ENCODE data around the gene EVL.
A peak's percentile ranks its signal among the peaks of the same experiment; 100 is the strongest.

The EVL gene

DNA sequence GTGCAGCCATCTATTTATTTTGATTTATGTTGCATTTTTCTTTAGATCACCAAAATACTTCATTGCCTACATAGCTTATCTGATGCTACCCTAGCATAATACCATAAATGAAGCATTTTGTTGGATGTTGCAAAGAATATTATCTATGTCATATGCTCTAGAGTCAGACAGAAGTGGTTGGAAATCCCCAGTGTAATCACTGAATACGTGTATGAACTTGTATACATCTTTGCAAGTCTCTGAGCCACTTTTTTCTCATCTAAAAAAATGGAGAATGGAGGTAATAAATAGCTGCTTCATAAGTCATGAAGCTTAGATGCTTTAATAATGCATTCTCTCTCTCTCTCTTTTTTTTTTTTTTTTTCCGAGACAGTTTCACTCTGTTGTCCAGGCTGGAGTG, 18.5 kb downstream of the EVL start:
- no peak for DNase-seq (ENCODE audit: low read depth in 2 of 2)

DNA sequence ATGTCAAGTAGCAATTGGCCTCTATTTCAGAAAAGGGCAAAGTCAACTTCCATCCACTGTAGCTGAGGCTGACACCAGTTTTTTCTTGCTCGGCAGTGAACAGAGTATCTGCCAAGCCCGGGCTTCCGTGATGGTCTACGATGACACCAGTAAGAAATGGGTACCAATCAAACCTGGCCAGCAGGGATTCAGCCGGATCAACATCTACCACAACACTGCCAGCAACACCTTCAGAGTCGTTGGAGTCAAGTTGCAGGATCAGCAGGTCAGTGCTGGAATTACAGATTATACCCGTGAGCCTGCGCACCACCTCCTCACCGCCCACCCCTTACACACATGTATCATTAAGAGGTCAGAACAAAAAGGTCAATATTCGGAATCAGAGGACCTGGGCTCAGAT, 19.4 kb downstream of the EVL start:
- no peak for DNase-seq (ENCODE audit: low read depth in 2 of 2)

DNA sequence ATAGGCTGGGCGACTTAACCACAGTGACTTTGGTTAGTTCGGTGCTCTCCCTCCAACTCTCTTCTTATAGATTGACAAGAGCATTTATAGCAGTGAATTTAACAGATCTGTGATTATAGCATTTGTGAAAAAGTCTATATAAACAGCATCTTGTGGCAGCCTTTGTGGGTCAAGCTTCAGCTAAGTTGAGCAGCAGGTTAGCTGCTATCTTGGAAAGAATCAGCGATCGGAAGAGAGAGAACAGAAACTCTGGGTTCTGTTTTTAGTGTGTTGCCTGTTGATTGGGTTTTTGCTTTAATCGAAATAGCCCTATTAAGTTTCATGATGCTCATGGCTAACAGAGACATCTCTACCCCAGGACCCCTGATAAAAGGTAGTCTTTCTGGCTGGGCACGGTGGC, 20.2 kb downstream of the EVL start:
- no peak for DNase-seq (ENCODE audit: low read depth in 2 of 2)

DNA sequence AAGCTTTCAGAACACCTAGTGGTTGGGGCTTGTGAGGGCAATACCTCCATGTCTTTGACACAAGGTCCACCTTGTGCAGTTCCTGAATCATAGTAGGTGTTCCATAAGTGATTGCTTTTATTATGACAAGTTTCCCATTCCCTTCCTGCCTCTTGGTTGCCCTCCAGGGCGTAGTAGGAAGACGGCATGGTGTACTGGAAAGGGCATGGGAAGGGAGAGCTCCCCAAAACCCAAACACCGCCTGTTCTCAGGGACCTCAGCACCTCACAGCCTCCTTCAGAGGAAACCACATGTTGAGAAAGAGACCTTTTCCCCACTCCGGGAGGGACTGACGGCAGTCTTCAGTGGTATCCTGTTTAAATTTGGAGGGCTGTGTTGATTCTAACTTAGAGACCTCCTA, 21.1 kb downstream of the EVL start:
- no peak for DNase-seq (ENCODE audit: low read depth in 2 of 2)

DNA sequence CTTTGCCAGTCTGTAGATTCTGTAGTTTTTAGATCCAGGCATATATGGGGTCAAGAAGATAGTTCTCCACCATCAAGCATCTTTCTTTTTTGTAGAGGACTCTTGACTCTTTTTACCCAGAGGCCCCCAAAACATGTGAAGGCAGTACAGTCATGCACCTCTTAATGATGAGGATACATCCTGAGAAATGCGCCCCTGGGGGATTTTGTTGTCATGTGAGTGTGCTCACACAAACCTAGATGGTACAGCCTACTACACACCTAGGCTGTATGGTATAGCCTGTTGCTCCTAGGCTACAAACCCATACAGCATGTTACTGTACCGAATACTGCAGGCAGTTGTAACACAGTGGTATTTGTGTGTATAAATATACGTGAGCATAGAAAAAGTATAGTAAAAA, 23.0 kb downstream of the EVL start:
- no peak for DNase-seq (ENCODE audit: low read depth in 2 of 2)

DNA sequence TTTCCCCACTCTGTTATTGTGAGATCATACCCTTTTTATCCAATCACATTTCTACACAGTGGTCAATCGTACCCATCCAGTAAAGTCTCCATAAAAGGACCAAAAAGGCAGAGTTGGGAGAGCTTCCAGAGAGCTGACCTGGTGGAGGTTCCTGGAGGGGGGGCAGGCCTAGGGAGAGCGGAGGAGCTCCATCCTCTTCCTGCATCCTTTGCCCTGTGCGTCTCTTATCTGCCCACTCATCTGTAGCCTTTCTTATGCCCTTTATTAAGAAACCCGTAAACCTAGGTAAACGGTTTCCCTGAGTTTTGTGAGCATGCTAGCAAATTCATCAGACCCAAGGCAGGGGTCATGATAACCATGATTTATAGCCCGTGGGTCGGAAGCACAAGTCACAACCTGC, 26.2 kb downstream of the EVL start:
- DNase-seq (ENCODE audit: low read depth in 2 of 2) = no peak

DNA sequence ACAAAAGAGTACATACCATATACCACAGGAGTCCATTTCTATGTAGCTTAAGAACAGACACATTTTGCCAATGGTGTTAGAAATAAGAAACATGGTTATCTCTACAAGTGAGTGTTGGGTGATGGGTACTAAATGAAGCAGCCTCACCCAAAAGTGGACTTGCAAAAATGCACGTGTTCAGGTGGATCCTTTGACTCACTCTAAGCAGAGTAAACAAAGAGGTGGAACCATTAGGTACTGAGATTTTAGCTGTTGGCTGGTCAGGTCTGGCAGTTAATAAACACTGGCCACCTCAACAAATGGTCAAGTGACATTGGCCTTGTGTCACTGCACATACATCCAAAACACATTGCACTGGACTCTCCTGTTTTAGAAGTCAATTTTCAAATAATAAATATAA, 27.6 kb downstream of the EVL start:
- DNase-seq (ENCODE audit: low read depth in 2 of 2) = no peak

DNA sequence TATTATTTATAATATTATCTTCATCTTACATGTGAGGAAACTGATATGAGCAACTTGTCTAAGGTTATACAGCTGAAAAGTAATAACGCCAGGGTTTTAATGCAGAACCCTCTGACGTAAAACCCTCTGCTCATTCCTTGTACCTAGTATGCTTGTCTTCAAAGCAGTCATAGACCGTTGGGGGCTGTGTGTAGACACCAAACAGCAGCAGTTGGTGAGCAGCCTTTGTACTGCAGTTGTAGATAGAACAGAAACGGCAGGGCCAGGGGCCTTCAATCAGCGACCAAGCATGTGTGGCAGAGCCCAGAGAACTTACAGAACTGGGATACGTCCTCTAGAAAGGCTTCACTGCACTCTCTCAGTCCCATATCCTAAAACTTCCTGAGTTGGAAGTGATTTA, 28.1 kb downstream of the EVL start:
- no peak for DNase-seq (ENCODE audit: low read depth in 2 of 2)

DNA sequence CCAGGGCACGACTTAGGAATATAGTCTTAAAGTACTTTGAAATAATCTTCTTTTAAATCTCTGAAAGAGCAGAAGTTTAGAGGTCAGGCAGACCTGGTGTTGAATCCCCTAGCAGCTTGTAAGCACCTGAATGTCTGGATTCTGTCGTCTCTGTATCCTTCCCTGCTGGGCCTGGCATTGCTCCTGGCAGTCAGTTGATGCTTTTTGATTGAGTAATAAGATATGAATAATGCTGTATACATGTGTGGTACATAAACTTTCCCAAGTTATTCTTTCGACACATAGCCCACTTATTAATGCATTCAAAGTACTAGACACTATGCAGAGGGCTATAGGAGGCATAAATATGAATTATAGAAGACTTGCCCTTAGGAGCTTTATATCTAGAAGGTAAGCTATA, 31.4 kb downstream of the EVL start:
- no peak for DNase-seq (ENCODE audit: low read depth in 2 of 2)

DNA sequence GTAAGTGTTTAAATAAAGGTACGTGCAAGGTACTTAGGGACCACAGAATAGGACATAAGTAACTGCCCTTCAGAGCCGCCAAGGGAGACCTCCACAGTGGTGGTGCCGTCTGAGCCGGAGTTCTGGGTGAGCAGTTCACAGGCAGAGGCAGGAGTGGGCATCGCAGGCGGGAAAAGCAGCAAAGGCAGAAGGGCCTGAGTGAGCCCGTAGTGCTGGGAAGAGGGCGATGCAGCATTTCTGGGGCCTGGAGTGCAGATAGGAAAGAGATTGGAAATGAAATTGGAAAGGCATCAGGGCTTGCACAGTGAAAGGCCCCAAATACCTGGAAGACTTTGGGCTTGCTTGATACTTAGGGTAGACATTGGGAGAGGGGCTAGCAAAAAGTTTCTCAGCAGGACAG, 32.9 kb downstream of the EVL start:
- no peak for DNase-seq (ENCODE audit: low read depth in 2 of 2)

DNA sequence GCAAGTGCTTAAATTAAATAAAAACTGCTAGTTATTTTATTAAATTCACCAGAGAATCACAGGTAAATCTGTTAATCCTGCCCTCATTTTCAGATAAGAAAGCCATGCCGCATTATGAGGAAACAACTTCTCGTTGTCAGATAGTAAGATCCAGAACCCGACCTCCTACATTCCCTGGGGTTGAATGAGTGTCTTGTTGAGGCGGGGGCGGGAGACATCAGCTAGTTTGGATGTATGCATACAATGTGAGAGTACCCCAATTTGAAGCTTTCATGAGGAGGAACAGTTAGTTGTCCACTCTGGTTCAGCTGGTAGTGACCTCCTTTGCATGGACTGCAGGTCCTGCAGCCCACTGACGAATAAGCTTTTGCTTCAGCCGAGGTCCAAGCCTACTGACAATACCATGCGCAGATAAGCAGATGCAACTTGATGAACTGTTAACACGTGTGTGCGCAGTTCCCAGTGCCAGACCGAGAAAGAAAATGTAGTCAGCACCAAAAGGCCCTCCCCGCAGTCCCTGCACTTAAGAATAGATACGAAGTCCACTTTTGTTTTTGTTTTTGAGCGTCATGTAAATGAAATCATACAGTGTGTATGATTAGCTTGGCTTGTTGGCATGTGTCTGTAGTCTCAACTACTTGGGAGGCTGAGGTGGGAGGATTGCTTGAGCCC, 34.9 kb downstream of the EVL start:
- DNase-seq (ENCODE audit: low read depth in 2 of 2) = no peak

DNA sequence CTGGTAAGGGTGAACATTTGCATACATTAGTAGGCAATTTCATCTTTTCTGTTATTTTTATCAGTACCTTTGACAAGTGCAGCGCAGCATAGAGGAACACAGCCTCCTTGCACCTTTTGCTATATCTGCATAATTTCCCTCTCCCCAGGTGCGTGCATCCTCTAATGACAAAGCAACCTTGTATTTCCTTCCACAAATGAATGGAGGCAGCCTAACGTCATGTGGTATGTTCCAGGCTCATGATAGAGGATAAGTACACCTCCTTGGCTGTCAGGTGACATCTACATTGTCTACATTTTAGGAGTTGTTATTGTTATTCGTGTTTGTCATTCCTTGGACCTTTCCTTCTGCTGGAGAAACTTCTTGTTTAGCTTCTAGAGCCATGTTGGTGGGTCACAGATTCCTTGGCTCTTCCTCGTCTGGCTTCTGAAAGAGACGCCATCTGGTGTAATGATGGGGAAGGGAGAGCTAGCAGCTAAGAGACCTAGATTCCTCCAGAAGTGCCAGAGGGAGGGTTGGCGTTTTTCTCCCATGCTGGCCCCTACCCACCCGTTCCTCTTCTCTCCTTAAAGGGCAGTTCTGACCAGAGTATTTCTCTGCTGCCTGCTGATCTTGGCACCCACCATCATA, 37.0 kb downstream of the EVL start:
- no peak for DNase-seq (ENCODE audit: low read depth in 2 of 2)

DNA sequence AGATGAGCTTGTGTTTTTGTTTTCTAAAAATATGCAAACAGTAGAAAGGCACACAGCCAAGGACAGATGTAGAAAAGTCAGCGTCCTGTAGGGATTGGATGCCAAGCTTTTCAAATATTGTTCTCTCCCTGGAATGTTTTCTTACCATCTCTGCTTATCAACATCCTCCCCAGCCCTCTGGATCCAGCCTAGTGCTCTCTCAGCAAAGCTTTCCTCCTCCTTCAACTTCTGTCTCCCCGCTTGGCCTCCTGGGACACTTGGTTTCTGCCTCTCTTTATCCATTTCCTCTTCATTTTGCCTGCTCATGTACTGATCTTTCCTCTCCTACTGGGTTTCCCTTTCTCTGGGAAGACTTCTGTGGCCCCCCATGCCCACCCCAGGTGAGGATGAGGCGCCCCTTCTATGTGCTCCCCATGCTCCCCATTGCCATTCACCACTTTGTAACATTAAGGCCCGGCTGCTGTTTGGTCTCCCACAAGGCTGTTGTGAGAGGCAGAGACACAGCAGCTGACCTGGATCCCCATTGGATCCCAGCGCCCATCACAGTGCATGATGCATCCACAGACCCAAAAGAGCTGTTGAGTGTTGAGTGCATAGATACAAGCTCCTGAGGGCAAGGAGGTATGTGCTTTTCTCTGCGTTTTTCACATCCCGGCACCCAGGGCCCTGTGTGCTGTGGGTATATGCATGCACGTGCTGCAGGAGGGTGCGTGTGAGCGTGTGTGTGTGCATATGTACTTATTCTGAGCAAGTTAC, 38.2 kb downstream of the EVL start:
- DNase-seq (ENCODE audit: low read depth in 2 of 2) = no peak

DNA sequence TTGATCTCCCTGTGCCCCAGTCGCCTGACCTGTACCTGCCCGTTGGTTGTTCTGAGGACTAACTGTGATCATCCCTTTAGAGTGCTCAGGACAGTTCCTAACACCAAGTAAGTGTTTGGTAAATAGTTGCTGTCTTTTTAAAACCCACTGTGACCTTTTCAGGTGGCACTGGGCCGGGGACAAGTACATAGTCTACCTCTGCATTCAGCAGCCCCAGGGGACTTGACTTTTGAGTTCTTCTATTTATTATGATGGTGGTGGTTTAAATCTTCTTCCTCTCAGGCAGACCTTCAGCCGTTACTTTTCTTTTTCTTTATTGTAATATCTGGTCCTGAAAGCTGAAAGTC, 38.8 kb downstream of the EVL start:
- DNase-seq (ENCODE audit: low read depth in 2 of 2) = no peak

DNA sequence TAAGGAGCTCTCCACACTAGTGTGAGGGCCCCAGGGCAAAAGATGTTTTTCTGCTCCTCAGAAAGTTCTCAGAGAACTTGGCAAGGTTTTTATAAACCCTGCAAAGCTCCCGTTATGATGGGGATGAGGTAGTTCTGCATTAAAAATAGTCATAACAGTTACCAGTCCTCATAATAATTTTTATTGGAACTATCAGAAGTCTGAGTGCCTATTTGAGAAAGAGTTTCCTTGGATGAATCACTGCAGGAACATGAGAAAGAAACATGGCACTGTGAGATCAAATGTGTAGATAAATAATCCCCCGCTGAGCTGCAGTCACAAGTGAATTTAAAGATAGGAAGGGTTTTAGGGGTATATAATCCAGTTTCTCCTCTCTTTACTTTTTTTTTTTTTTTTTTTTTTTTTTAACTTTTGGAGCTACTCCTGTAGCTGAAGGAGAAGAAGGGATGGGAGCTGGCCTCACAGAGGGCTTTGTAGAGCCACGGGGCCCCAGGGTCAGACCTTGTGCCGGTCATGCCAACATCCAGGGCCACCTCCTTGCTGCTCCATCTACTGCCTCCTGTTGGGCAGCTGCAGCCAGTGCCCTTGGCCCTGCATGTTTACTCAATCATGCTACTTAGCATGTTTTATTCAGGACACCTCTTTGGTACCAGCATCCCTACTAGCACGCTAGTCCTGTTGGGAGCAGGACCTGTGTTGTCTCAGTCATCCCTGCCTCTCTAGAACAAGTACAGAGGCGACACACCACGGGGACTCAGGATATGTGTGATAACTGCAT, 39.5 kb downstream of the EVL start:
- DNase-seq (ENCODE audit: low read depth in 2 of 2) = no peak

DNA sequence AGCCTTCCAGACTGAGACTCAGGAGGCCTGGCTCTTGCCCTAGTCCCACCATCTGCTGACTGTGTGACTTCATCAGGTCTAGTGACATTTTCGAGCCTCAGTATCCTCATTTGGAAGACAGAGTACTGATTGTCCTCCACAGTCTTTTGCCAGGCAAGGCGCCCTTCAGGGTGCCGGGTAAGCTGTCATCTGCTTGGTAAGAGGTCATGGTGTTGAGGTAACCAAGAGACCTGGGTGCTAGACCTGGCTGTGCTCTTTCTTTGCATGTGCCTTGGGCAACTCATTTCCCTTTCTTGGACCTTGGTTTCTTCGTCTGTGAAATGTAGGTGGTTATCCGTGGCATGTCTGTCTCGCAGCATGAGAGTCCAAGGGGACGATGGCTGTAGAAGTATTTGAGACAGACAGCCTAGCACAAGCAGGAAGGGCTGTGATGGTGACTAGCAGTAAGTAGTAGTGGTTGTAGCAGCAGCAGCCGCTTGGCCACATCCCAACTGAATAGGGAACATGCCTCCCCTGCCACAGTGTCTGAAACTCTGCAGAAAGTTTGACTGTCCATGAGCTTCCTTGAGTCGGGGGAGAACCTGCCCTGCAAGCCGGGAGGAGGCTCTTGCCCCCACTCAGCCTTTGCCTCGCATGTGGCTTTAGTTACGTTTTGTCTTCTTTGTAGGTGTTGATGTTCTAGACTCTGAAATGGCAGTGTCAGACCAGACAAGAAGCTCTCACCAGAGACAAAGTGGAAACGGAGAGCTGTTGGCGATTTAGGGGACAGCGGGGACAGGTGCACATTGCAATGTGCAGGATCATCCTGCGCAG, 40.3 kb downstream of the EVL start:
- DNase-seq (ENCODE audit: low read depth in 2 of 2) = no peak

DNA sequence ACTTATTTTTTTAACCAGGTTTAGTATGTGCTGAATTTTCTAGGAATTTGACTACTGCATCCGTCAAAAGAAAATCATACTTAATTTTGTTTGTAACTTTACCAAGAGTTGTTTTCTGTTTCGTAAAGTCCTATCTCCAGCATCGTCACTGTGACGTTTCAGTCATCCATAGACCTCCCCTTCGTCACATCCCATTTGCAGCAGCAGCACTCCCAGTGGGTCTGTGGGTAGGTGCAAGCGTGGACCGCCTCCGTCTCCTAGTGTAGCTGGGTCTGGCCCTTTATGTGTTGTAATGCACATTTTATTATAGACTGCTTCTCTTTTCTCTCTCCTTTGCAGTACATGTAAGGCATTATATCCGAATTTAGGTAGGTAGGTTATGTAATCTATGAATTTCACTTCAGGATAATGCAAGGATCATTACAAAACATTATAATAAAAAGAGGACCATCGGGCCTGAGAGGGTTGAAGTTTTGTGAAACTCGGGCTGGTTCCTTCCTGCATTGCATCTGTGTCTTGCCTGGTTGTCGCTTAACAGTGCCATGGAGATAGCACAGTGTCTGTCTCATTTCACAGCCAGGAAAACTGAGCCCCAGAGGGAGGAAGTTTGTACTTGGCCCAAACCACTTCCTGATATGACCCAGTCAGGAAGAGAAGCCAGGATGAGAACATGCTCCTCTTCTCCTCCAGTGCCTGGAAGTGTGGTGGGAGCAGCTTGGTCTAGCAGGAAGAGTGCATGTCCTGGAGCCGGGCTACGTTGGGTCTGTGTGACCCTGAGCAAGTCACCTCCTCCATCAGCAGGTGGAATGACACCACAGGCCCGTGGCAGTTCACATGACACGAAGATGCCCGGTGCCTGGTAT, 41.3 kb downstream of the EVL start:
- peak; percentile 44 to 58 for DNase-seq (ENCODE audit: low read depth in 2 of 2)

DNA sequence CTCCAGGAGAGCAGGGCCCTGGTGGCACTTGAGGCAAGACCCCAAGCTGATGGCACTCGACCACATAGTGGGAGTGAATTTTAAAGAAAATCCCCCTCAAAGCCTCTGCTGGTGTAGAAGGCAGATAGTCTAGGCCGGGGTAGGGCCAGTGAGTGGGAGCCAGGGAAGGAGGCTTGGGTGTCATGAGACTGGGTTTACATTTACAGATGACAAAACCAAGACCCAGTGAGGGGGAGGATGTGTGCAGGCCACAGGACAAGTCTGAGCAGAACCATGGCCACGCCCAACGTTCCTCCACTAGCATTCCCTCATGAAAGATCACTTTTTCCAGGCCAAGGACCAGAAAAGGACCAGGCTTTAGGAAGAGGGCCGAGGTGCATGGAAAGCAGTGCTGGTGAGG, 42.0 kb downstream of the EVL start:
- no peak for DNase-seq (ENCODE audit: low read depth in 2 of 2)

DNA sequence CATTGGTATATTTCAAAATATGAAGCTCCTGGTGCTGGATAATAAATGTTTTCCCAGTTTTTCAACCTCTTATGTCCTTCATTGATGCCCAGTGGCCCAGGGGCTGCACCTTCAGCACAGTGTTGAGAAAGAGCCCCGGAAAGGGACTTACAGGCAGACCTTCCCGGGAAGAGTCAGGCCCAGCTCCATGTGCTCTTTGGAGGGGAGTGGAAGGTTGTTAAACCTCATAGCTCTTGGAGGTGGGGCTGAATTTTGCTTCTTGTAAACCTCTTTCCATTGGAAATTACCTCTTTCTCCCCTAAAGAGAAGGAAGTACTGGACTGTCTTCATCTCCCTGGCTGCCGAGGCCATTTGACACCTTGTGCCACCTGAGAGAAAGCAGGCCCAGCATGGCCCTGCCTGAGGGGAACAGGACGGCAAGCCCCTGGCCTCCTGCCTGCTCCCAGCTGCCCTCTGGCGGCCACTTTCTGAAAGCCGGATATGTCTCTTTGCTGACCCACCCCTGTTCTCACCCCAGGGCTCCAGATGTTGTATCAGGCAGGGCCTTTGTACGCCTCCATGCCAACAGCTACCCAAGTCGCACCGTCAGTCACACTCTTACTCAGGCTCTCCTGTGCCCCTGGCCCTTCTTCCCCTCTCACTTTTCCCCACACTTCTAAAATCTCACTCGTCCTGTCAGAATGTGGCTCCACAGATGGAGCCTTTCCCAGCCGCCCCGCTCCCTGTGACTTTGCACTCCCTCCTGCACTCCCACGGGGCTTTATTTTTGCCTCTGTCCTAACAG, 43.0 kb downstream of the EVL start:
- DNase-seq (ENCODE audit: low read depth in 2 of 2) = peak; percentile 83 to 92

Data from stimulated activated CD4-positive, alpha-beta T cell treated with anti-CD3 and anti-CD28 coated beads, Interleukin-4, amount 100 ng/mL, for 48 hours (primary cell).